Measurements from ENCODE around the gene CTPS2. TPM values are rescaled to one million over a fixed set of nuclear protein-coding genes. Genes with fewer than 3 reads are reported as not detected.

CTPS2 gene
- 0.22 and 2.7 TPM in 2 replicates for polyA plus RNA-seq

GRCh38 chrX:16712548-16713155, at the start of gene CTPS2:
TSS of gene CTPS2 (minus strand) at chrX:16712669. CDS start at chrX:16702902, 9,767 bp downstream.

GRCh38 chrX:16719334-16720084, 7.0 kb upstream of the CTPS2 start, which contains the start of gene SYAP1:
TSS of gene SYAP1 (plus strand) at chrX:16719612. CDS start at chrX:16719725, 113 bp downstream.

GRCh38 chrX:16649858-16650257, 62.6 kb downstream of the CTPS2 start, which contains the start of gene S100G:
TSS of gene S100G (plus strand) at chrX:16650158. CDS start at chrX:16651007, 849 bp downstream.

Other genes starting within 250 kb of the CTPS2 start
- gene S100G, start 62.5 kb downstream of the CTPS2 start, polyA plus RNA-seq: not detected in 2 replicates
- gene SYAP1, start 6.9 kb upstream of the CTPS2 start, polyA plus RNA-seq: 10.3 and 10.9 TPM in 2 replicates
- gene TXLNG, start 73.8 kb upstream of the CTPS2 start, polyA plus RNA-seq: 1.8 and 6.8 TPM in 2 replicates
- gene RBBP7, start 157.7 kb upstream of the CTPS2 start, polyA plus RNA-seq: 128 and 157 TPM in 2 replicates
- 44.5 and 54.0 TPM in 2 replicates for gene REPS2, start 234.0 kb upstream of the CTPS2 start, polyA plus RNA-seq

Data from Purkinje cell (primary cell).